ENCODE measurements around the gene CPM.
"Not testable (repeated sequence)": the region's sequence is repeated elsewhere in the genome, so short reads cannot be mapped to it uniquely, and the experiment has no call there.

CPM gene

GRCh38 chr12:68844788-68845695 is 87.9 kb downstream of the CPM start:
- peaks cover 9% of the 10 kb centered on the region for H3K36me3 ChIP-seq (ENCODE audit: control insufficient read depth, insufficient read depth, low read length)
- H3K9me3 ChIP-seq (ENCODE audit: control insufficient read depth, low read length) = no peaks in the 10 kb centered on the region
- no peaks in the 10 kb centered on the region for H3K4me1 ChIP-seq (ENCODE audit: control insufficient read depth, insufficient read depth, low read length, poor library complexity, severe bottlenecking)
- H3K4me3 ChIP-seq (ENCODE audit: insufficient read depth, low read depth, low read length, poor library complexity, severe bottlenecking) = no peak overlapping the region
- H3K27me3 ChIP-seq (replicated peaks; ENCODE audit: control insufficient read depth, insufficient read depth, low read length, poor library complexity, severe bottlenecking) = no peaks in the 10 kb centered on the region
- H3K27ac ChIP-seq (ENCODE audit: insufficient read depth, low read length, poor library complexity, severe bottlenecking) = no peak overlapping the region
- DNase-seq = no peak

GRCh38 chr12:68844318-68844745 is 88.6 kb downstream of the CPM start:
- no peak for DNase-seq
- H3K36me3 ChIP-seq (ENCODE audit: control insufficient read depth, insufficient read depth, low read length) = peaks cover 16% of the 10 kb centered on the region
- no peak overlapping the region for H3K27ac ChIP-seq (ENCODE audit: insufficient read depth, low read length, poor library complexity, severe bottlenecking)
- H3K27me3 ChIP-seq (replicated peaks; ENCODE audit: control insufficient read depth, insufficient read depth, low read length, poor library complexity, severe bottlenecking) = no peaks in the 10 kb centered on the region
- no peaks in the 10 kb centered on the region for H3K9me3 ChIP-seq (ENCODE audit: control insufficient read depth, low read length)
- no peak overlapping the region for H3K4me3 ChIP-seq (ENCODE audit: insufficient read depth, low read depth, low read length, poor library complexity, severe bottlenecking)
- no peaks in the 10 kb centered on the region for H3K4me1 ChIP-seq (ENCODE audit: control insufficient read depth, insufficient read depth, low read length, poor library complexity, severe bottlenecking)

GRCh38 chr12:68842784-68843567 is 90.0 kb downstream of the CPM start:
- H3K36me3 ChIP-seq (ENCODE audit: control insufficient read depth, insufficient read depth, low read length) = peaks cover 25% of the 10 kb centered on the region
- H3K27ac ChIP-seq (ENCODE audit: insufficient read depth, low read length, poor library complexity, severe bottlenecking) = no peak overlapping the region
- no peaks in the 10 kb centered on the region for H3K9me3 ChIP-seq (ENCODE audit: control insufficient read depth, low read length)
- DNase-seq = no peak
- no peaks in the 10 kb centered on the region for H3K4me1 ChIP-seq (ENCODE audit: control insufficient read depth, insufficient read depth, low read length, poor library complexity, severe bottlenecking)
- H3K4me3 ChIP-seq (ENCODE audit: insufficient read depth, low read depth, low read length, poor library complexity, severe bottlenecking) = no peak overlapping the region
- H3K27me3 ChIP-seq (replicated peaks; ENCODE audit: control insufficient read depth, insufficient read depth, low read length, poor library complexity, severe bottlenecking) = no peaks in the 10 kb centered on the region

- Histone ChIP-seq H3K9me3 (ENCODE audit: control insufficient read depth, low read length) (no peaks in the 10 kb centered on the region), H3K4me3 (ENCODE audit: insufficient read depth, low read depth, low read length, poor library complexity, severe bottlenecking) (no peak overlapping the region), H3K4me1 (ENCODE audit: control insufficient read depth, insufficient read depth, low read length, poor library complexity, severe bottlenecking) (no peaks in the 10 kb centered on the region), H3K36me3 (ENCODE audit: control insufficient read depth, insufficient read depth, low read length) (peaks cover 26% of the 10 kb centered on the region), H3K27me3 (replicated peaks; ENCODE audit: control insufficient read depth, insufficient read depth, low read length, poor library complexity, severe bottlenecking) (no peaks in the 10 kb centered on the region), H3K27ac (ENCODE audit: insufficient read depth, low read length, poor library complexity, severe bottlenecking) (no peak overlapping the region)
- no peak for DNase-seq
Measured at GRCh38 chr12:68842123-68842522, 90.8 kb downstream of the CPM start.

- DNase-seq = no peak
- Histone ChIP-seq H3K27me3 (replicated peaks; ENCODE audit: control insufficient read depth, insufficient read depth, low read length, poor library complexity, severe bottlenecking) (no peaks in the 10 kb centered on the region), H3K4me1 (ENCODE audit: control insufficient read depth, insufficient read depth, low read length, poor library complexity, severe bottlenecking) (no peaks in the 10 kb centered on the region), H3K27ac (ENCODE audit: insufficient read depth, low read length, poor library complexity, severe bottlenecking) (no peak overlapping the region), H3K36me3 (ENCODE audit: control insufficient read depth, insufficient read depth, low read length) (peaks cover 26% of the 10 kb centered on the region), H3K9me3 (ENCODE audit: control insufficient read depth, low read length) (no peaks in the 10 kb centered on the region), H3K4me3 (ENCODE audit: insufficient read depth, low read depth, low read length, poor library complexity, severe bottlenecking) (no peak overlapping the region)
Measured at GRCh38 chr12:68841717-68842116, 91.3 kb downstream of the CPM start.

- not testable (repeated sequence) for H3K4me3 ChIP-seq (ENCODE audit: insufficient read depth, low read depth, low read length, poor library complexity, severe bottlenecking); H3K4me1 ChIP-seq (ENCODE audit: control insufficient read depth, insufficient read depth, low read length, poor library complexity, severe bottlenecking); H3K27ac ChIP-seq (ENCODE audit: insufficient read depth, low read length, poor library complexity, severe bottlenecking); H3K27me3 ChIP-seq (replicated peaks; ENCODE audit: control insufficient read depth, insufficient read depth, low read length, poor library complexity, severe bottlenecking); H3K9me3 ChIP-seq (ENCODE audit: control insufficient read depth, low read length); DNase-seq
- H3K36me3 ChIP-seq (ENCODE audit: control insufficient read depth, insufficient read depth, low read length) = peaks cover 27% of the 10 kb centered on the region
Measured at GRCh38 chr12:68841175-68841574, 91.8 kb downstream of the CPM start.

- H3K4me3 ChIP-seq (ENCODE audit: insufficient read depth, low read depth, low read length, poor library complexity, severe bottlenecking) = no peak overlapping the region
- no peaks in the 10 kb centered on the region for H3K4me1 ChIP-seq (ENCODE audit: control insufficient read depth, insufficient read depth, low read length, poor library complexity, severe bottlenecking)
- H3K9me3 ChIP-seq (ENCODE audit: control insufficient read depth, low read length) = no peaks in the 10 kb centered on the region
- no peaks in the 10 kb centered on the region for H3K27me3 ChIP-seq (replicated peaks; ENCODE audit: control insufficient read depth, insufficient read depth, low read length, poor library complexity, severe bottlenecking)
- no peak for DNase-seq
- H3K36me3 ChIP-seq (ENCODE audit: control insufficient read depth, insufficient read depth, low read length) = peaks cover 41% of the 10 kb centered on the region
- H3K27ac ChIP-seq (ENCODE audit: insufficient read depth, low read length, poor library complexity, severe bottlenecking) = no peak overlapping the region
Measured at GRCh38 chr12:68839183-68840147, 93.5 kb downstream of the CPM start.

GRCh38 chr12:68838046-68838886 is 94.7 kb downstream of the CPM start:
- no peaks in the 10 kb centered on the region for H3K4me1 ChIP-seq (ENCODE audit: control insufficient read depth, insufficient read depth, low read length, poor library complexity, severe bottlenecking)
- no peak for DNase-seq
- no peak overlapping the region for H3K4me3 ChIP-seq (ENCODE audit: insufficient read depth, low read depth, low read length, poor library complexity, severe bottlenecking)
- no peaks in the 10 kb centered on the region for H3K9me3 ChIP-seq (ENCODE audit: control insufficient read depth, low read length)
- peaks cover 37% of the 10 kb centered on the region for H3K36me3 ChIP-seq (ENCODE audit: control insufficient read depth, insufficient read depth, low read length)
- H3K27ac ChIP-seq (ENCODE audit: insufficient read depth, low read length, poor library complexity, severe bottlenecking) = no peak overlapping the region
- no peaks in the 10 kb centered on the region for H3K27me3 ChIP-seq (replicated peaks; ENCODE audit: control insufficient read depth, insufficient read depth, low read length, poor library complexity, severe bottlenecking)

- H3K27ac ChIP-seq (ENCODE audit: insufficient read depth, low read length, poor library complexity, severe bottlenecking) = no peak overlapping the region
- no peaks in the 10 kb centered on the region for H3K9me3 ChIP-seq (ENCODE audit: control insufficient read depth, low read length)
- no peaks in the 10 kb centered on the region for H3K4me1 ChIP-seq (ENCODE audit: control insufficient read depth, insufficient read depth, low read length, poor library complexity, severe bottlenecking)
- no peak for DNase-seq
- H3K36me3 ChIP-seq (ENCODE audit: control insufficient read depth, insufficient read depth, low read length) = peaks cover 41% of the 10 kb centered on the region
- no peak overlapping the region for H3K4me3 ChIP-seq (ENCODE audit: insufficient read depth, low read depth, low read length, poor library complexity, severe bottlenecking)
- H3K27me3 ChIP-seq (replicated peaks; ENCODE audit: control insufficient read depth, insufficient read depth, low read length, poor library complexity, severe bottlenecking) = no peaks in the 10 kb centered on the region
Measured at GRCh38 chr12:68837215-68837614, 95.8 kb downstream of the CPM start.

Measured in effector memory CD4-positive, alpha-beta T cell (primary cell).